OCI-LY7 (cell line): Measurements from ENCODE around the gene U2SURP. TPM values are rescaled to one million over a fixed set of nuclear protein-coding genes. Genes with fewer than 3 reads are reported as not detected.

ENCODE experiments used
- BruUV-seq: library from RNA; stranded (reverse); fragments of 400-500 nt; replicated peaks from 2 replicates; lab custom pipeline; 2021; lab: Mats Ljungman, UMichigan
- CTCF ChIA-PET: fragments of 300-600 bp; sonication (Branson Sonifier 250); formaldehyde crosslinking; loops from one replicate; lab custom pipeline; 2022; ENCODE audit warnings: antibody characterized with exemption; ENCODE audit not compliant: unreplicated experiment; lab: Charles Lee
- POLR2A ChIA-PET: fragments of 300-600 bp; sonication (Branson Sonifier 250); formaldehyde crosslinking; loops from one replicate; lab custom pipeline; 2022; ENCODE audit warnings: antibody characterized with exemption; lab: Charles Lee
- DNase-seq: peaks from one replicate; pipeline ENCODE4 v3.0.0-alpha.2; 2015; ENCODE audit warnings: low spot score
- H2AFZ ChIP-seq: fragments of 200-600 bp; sonication (generic), shearing (Covaris generic); 2 replicates; pipeline ENCODE4 v1.6.1; 2014; ENCODE audit warnings: mild to moderate bottlenecking, antibody characterized with exemption, low read length, moderate library complexity
- H3K27ac ChIP-seq: fragments of 200-600 bp; sonication (generic); 2 replicates; pipeline ENCODE4 v1.5.1; 2014; ENCODE audit warnings: mixed run types, low read depth, mild to moderate bottlenecking, moderate library complexity, low read length, inconsistent platforms; ENCODE audit not compliant: poor library complexity, severe bottlenecking
- H3K36me3 ChIP-seq: fragments of 200-600 bp; sonication (generic); 2 replicates; pipeline ENCODE4 v1.6.1; 2014; ENCODE audit warnings: mild to moderate bottlenecking, antibody characterized with exemption, low read length, moderate library complexity, mixed read lengths; ENCODE audit not compliant: insufficient read depth
- H3K4me1 ChIP-seq: fragments of 200-600 bp; sonication (generic); 2 replicates; pipeline ENCODE4 v1.5.1; 2014; ENCODE audit warnings: mild to moderate bottlenecking, low read length; ENCODE audit not compliant: insufficient read depth, poor library complexity, severe bottlenecking
- H3K4me2 ChIP-seq: fragments of 200-600 bp; sonication (generic); 2 replicates; pipeline ENCODE4 v1.6.1; 2014; ENCODE audit warnings: mild to moderate bottlenecking, low read length
- H3K4me3 ChIP-seq: fragments of 200-600 bp; sonication (generic); 2 replicates; pipeline ENCODE4 v1.5.1; 2014; ENCODE audit warnings: mild to moderate bottlenecking, low read depth, low read length; ENCODE audit not compliant: poor library complexity, severe bottlenecking
- H3K79me2 ChIP-seq: fragments of 200-600 bp; sonication (generic); 2 replicates; pipeline ENCODE4 v1.6.1; 2016; ENCODE audit warnings: low read depth, mild to moderate bottlenecking, low read length, moderate library complexity, mixed read lengths; ENCODE audit not compliant: insufficient read depth
- H3K9me2 ChIP-seq: fragments of 200-600 bp; sonication (generic); 2 replicates; pipeline ENCODE4 v1.6.1; 2016; ENCODE audit warnings: mild to moderate bottlenecking, low read length, mixed read lengths; ENCODE audit not compliant: insufficient read depth
- H3K9me3 ChIP-seq: fragments of 200-600 bp; sonication (generic); 2 replicates; pipeline ENCODE4 v1.6.1; 2014; ENCODE audit warnings: mild to moderate bottlenecking, mixed run types, low read length, mixed read lengths
- H4K20me1 ChIP-seq: fragments of 200-600 bp; sonication (generic); 2 replicates; pipeline ENCODE4 v1.6.1; 2014; ENCODE audit warnings: mild to moderate bottlenecking, antibody characterized with exemption, low read length, moderate library complexity, mixed read lengths; ENCODE audit not compliant: insufficient read depth
- CTCF ChIP-seq: fragments of 200-600 bp; sonication (generic); conservative IDR thresholded peaks from 2 replicates; pipeline ENCODE4 v1.5.1; 2014; ENCODE audit warnings: mild to moderate bottlenecking, antibody characterized with exemption, low read length, moderate library complexity, mixed read lengths
- EZH2phosphoT487 ChIP-seq: fragments of 200-600 bp; sonication (generic); IDR thresholded peaks from 2 replicates; pipeline ENCODE4 v1.6.1; 2018; ENCODE audit warnings: low read depth, borderline replicate concordance, mild to moderate bottlenecking, mixed run types, antibody characterized with exemption, low read length, moderate library complexity, mixed read lengths
- intact Hi-C: fragments of 100-400 bp; cut with micrococcal nuclease; formaldehyde crosslinking; loops from one replicate; pipeline ENCODE4 v1.10.0; 2022; ENCODE audit not compliant: unreplicated experiment
- total RNA-seq, 2 experiments: library from RNA; depleted of rRNA in 1 of 2; stranded (reverse); fragments of >200 nt in 1 of 2; shearing (Covaris generic) in 1 of 2; gene quantifications; 2 replicates each; pipeline ENCODE4 v1.2.3, GENCODE V29; 2014 to 2022

U2SURP gene
- total RNA-seq, 2 experiments from 2014 or later: 108 to 185 TPM

GRCh38 chr3:143090486-143090885, 89.1 kb downstream of the U2SURP start:
- H3K79me2 ChIP-seq: no peaks in the 10 kb centered on the region
- H3K36me3 ChIP-seq: no peaks in the 10 kb centered on the region
- H3K4me3 ChIP-seq: no peak overlapping the region
- no peaks in the 10 kb centered on the region for H3K9me3 ChIP-seq
- H3K4me2 ChIP-seq: no peak overlapping the region
- H3K27ac ChIP-seq: no peak overlapping the region
- no peak for DNase-seq
- intact Hi-C loops: no loop called here
- H3K9me2 ChIP-seq: no peaks in the 10 kb centered on the region
- CTCF ChIA-PET: no interaction called here
- TF ChIP-seq EZH2phosphoT487 (no peak), CTCF (no peak)
- no TSS peak for BruUV-seq
- H4K20me1 ChIP-seq: no peaks in the 10 kb centered on the region
- no peak overlapping the region for H2AFZ ChIP-seq
- POLR2A ChIA-PET: interaction anchor here (0.6 kb wide), 1 partner anchor 512 kb away, joined by 3 read pairs; the partner anchor contains the start of gene ATR
- H3K4me1 ChIP-seq: no peaks in the 10 kb centered on the region

GRCh38 chr3:143090976-143091837, 89.8 kb downstream of the U2SURP start:
- Histone ChIP-seq H3K9me3 (no peaks in the 10 kb centered on the region), H3K4me1 (no peaks in the 10 kb centered on the region), H3K4me2 (no peak overlapping the region), H2AFZ (no peak overlapping the region), H4K20me1 (no peaks in the 10 kb centered on the region), H3K4me3 (no peak overlapping the region), H3K27ac (no peak overlapping the region), H3K36me3 (no peaks in the 10 kb centered on the region), H3K9me2 (no peaks in the 10 kb centered on the region), H3K79me2 (no peaks in the 10 kb centered on the region)
- intact Hi-C loops: no loop called here
- no TSS peak for BruUV-seq
- DNase-seq: no peak
- TF ChIP-seq EZH2phosphoT487 (no peak), CTCF (no peak)
- POLR2A ChIA-PET: interaction anchor here (0.6 to 1.0 kb wide), 2 partner anchors 10 to 513 kb away, joined by 3 read pairs; partner anchors contain the start of gene ATR
- CTCF ChIA-PET: no interaction called here

GRCh38 chr3:143092191-143092590, 90.8 kb downstream of the U2SURP start:
- Histone ChIP-seq H3K9me3 (no peaks in the 10 kb centered on the region), H3K79me2 (no peaks in the 10 kb centered on the region), H3K27ac (no peak overlapping the region), H3K36me3 (no peaks in the 10 kb centered on the region), H3K4me2 (no peak overlapping the region), H3K4me3 (no peak overlapping the region), H3K9me2 (no peaks in the 10 kb centered on the region), H2AFZ (no peak overlapping the region), H3K4me1 (no peaks in the 10 kb centered on the region), H4K20me1 (no peaks in the 10 kb centered on the region)
- ChIA-PET CTCF (interaction anchor here (1.2 kb wide), 1 partner anchor 9 kb away, joined by 4 read pairs; no protein-coding TSS in a partner anchor), POLR2A (interaction anchor here (1.0 to 1.3 kb wide), 2 partner anchors 9 to 72 kb away, joined by 3 to 6 read pairs; no protein-coding TSS in a partner anchor)
- intact Hi-C loops: no loop called here
- DNase-seq: no peak
- TF ChIP-seq CTCF: no peak
- TF ChIP-seq EZH2phosphoT487: no peak
- no TSS peak for BruUV-seq
